Measurements from ENCODE around the gene DERL2. TPM values are rescaled to one million over a fixed set of nuclear protein-coding genes. Genes with fewer than 3 reads are reported as not detected.

DERL2 gene
- total RNA-seq, 1 donor from 2014 or later: 23.1 TPM

DNA sequence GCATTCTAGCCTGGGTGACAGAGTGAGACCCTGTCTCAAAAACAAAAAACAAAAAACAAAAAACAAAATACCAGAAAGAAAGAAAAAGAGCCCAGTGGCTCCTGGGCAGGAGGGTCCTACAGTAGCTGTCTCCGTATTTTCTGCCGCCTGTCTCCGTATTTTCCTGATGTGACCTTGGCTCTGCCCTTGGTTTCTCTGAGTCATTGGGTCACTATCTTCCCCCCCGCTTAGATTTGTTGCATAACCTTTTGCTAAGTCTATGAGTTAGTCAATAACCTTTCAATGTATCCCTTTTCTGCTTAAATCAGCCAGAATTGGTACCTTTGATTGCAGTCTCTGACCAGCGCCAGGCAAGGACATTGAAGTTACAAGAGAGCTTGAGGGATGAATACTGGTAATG is 37.3 kb upstream of the DERL2 start:
- no peak for TF ChIP-seq POLR2AphosphoS5 (IDR thresholded peaks at IDR 0.05; ENCODE audit: insufficient read depth in 1 of 2, low read depth in 1 of 2)
- TF ChIP-seq, protein P1, sequence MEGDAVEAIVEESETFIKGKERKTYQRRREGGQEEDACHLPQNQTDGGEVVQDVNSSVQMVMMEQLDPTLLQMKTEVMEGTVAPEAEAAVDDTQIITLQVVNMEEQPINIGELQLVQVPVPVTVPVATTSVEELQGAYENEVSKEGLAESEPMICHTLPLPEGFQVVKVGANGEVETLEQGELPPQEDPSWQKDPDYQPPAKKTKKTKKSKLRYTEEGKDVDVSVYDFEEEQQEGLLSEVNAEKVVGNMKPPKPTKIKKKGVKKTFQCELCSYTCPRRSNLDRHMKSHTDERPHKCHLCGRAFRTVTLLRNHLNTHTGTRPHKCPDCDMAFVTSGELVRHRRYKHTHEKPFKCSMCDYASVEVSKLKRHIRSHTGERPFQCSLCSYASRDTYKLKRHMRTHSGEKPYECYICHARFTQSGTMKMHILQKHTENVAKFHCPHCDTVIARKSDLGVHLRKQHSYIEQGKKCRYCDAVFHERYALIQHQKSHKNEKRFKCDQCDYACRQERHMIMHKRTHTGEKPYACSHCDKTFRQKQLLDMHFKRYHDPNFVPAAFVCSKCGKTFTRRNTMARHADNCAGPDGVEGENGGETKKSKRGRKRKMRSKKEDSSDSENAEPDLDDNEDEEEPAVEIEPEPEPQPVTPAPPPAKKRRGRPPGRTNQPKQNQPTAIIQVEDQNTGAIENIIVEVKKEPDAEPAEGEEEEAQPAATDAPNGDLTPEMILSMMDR (IDR thresholded peaks at IDR 0.05): no peak
- TF ChIP-seq POLR2A (IDR thresholded peaks at IDR 0.05): no peak
- H3K4me3 ChIP-seq: no peak overlapping the region
- no peak for DNase-seq (ENCODE audit: extremely low spot score in 2 of 2)
- H3K9me3 ChIP-seq: no peaks in the 10 kb centered on the region
- H3K36me3 ChIP-seq: peaks cover 0 to 48% of the 10 kb centered on the region in 2 donors
- intact Hi-C loops (cut with DNase I): no loop called here
- H3K27me3 ChIP-seq: no peaks in the 10 kb centered on the region
- H3K4me1 ChIP-seq: peaks cover 9% of the 10 kb centered on the region
- H3K27ac ChIP-seq: no peak overlapping the region

DNA sequence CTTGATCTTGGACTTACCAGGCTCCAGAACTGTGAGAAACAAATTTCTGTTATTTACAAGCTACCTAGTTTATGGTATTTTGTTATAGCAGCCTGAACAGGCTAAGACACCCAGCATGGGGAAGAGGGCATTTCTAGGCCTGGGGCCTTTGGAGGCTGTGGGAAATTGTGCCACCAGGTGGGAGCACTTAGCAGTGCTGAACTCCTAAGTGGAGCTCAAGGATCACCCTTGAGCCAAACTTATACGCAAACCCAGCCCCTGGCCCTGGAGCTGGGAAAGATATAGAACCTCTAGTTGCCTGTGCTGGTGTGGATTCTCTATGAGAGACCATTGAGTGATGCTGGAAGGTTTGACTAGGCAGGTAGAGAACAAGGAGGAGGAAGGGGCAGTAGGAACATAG is 36.5 kb upstream of the DERL2 start:
- no peaks in the 10 kb centered on the region for H3K9me3 ChIP-seq
- no peak overlapping the region for H3K4me3 ChIP-seq
- DNase-seq (ENCODE audit: extremely low spot score in 2 of 2): no peak
- TF ChIP-seq POLR2A (IDR thresholded peaks at IDR 0.05) (no peak), POLR2AphosphoS5 (IDR thresholded peaks at IDR 0.05; ENCODE audit: insufficient read depth in 1 of 2, low read depth in 1 of 2) (no peak)
- TF ChIP-seq, protein P1 (IDR thresholded peaks at IDR 0.05): no peak
- intact Hi-C loops (cut with DNase I): no loop called here
- H3K27ac ChIP-seq: no peak overlapping the region
- peaks cover 6% of the 10 kb centered on the region for H3K4me1 ChIP-seq
- H3K36me3 ChIP-seq: peaks cover 0 to 44% of the 10 kb centered on the region in 2 donors
- H3K27me3 ChIP-seq: no peaks in the 10 kb centered on the region

DNA sequence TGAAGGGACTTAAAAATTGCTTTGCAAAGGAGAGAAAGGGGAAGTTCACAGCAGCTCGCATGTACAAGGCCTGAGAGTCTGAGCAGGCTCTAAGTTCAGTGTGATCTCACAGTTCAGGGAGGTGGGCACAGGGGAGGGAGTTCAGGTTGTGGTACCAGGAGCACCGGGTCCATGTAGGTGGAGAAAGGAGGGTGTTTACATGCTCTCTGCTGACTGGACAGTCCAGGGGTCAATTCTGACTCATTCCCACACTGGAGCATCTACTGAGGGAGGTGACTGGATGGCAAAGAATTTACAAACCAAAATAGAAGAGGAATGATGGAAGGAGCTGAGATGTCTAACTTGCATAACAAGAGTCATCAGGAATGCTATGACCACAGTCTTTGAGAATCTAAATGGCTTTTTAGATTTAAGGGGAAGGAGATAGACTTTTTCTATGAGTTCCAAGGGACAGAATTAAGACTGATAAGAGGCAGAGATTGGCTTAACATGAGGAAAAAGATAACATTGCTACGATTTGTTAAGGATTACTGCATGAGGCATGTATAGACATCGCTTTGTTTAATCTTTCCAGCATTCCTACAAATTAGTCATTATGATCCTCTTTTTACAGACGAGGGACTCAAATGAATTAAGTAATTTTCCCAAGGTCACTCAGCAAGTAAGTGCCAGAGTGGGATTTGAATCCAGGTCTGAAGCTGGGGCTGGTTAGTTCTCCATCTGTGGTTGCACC is 30.2 kb upstream of the DERL2 start:
- intact Hi-C loops (cut with DNase I): no loop called here
- Histone ChIP-seq H3K4me3 (no peak overlapping the region), H3K27ac (peak overlapping the region; percentile 68), H3K36me3 (peaks cover 0 to 52% of the 10 kb centered on the region in 2 donors), H3K9me3 (no peaks in the 10 kb centered on the region), H3K4me1 (no peaks in the 10 kb centered on the region), H3K27me3 (no peaks in the 10 kb centered on the region)
- DNase-seq (ENCODE audit: extremely low spot score in 2 of 2): no peak
- no peak for TF ChIP-seq POLR2A (IDR thresholded peaks at IDR 0.05)
- TF ChIP-seq, protein P1 (IDR thresholded peaks at IDR 0.05): no peak
- peak in 1 of 2 donors; percentile 12 for TF ChIP-seq POLR2AphosphoS5 (IDR thresholded peaks at IDR 0.05; ENCODE audit: insufficient read depth in 1 of 2, low read depth in 1 of 2)

DNA sequence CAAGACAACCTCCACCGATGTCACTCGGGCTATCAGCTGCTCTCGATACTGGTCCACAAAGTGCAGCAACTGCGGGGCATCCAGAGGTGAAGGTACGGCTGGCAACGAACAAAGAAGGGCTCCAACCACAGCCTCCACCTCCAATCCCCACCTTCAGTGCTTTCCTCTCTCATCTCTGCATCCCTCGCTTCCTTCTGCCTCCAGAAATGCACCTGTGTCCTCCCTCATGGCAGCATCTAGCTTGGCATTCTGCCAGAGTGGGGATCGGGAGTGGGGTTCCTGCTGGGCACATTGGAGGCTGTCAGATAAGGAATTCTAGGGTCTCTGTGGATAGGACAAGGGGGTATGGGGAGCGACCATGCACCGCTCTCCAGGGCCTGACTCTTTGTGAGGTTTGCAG is 29.0 kb upstream of the DERL2 start:
- Histone ChIP-seq H3K36me3 (peaks cover 0 to 40% of the 10 kb centered on the region in 2 donors), H3K27ac (no peak overlapping the region), H3K4me1 (no peaks in the 10 kb centered on the region), H3K4me3 (no peak overlapping the region), H3K9me3 (no peaks in the 10 kb centered on the region), H3K27me3 (no peaks in the 10 kb centered on the region)
- intact Hi-C loops (cut with DNase I): no loop called here
- no peak for DNase-seq (ENCODE audit: extremely low spot score in 2 of 2)
- no peak for TF ChIP-seq POLR2AphosphoS5 (IDR thresholded peaks at IDR 0.05; ENCODE audit: insufficient read depth in 1 of 2, low read depth in 1 of 2)
- TF ChIP-seq, protein P1 (IDR thresholded peaks at IDR 0.05): no peak
- TF ChIP-seq POLR2A (IDR thresholded peaks at IDR 0.05): no peak

DNA sequence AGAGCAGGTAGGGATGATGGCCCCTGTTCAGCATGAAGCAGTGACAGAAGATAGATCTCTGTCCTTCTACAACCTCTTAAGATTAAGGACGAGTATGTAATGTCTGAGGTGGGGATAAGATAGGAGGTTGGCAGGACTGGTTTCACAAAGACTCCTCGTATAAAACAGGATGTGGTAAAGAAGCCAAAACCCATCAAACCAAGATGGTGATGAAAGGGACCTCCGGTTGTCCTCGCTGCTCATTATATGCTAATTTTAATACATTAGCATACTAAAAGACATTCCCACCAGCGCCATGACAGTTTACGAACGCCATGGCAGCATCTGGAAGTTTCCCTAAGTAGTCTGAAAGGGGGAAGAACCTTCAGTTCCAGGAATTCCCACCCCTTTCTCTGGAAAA is 27.6 kb upstream of the DERL2 start:
- H3K9me3 ChIP-seq: no peaks in the 10 kb centered on the region
- no peak for DNase-seq (ENCODE audit: extremely low spot score in 2 of 2)
- no peak overlapping the region for H3K27ac ChIP-seq
- H3K4me1 ChIP-seq: no peaks in the 10 kb centered on the region
- intact Hi-C loops (cut with DNase I): no loop called here
- H3K36me3 ChIP-seq: peaks cover 0 to 40% of the 10 kb centered on the region in 2 donors
- no peak overlapping the region for H3K4me3 ChIP-seq
- no peaks in the 10 kb centered on the region for H3K27me3 ChIP-seq
- TF ChIP-seq POLR2AphosphoS5 (IDR thresholded peaks at IDR 0.05; ENCODE audit: insufficient read depth in 1 of 2, low read depth in 1 of 2) (no peak), POLR2A (IDR thresholded peaks at IDR 0.05) (no peak)
- TF ChIP-seq, protein P1 (IDR thresholded peaks at IDR 0.05): no peak
